GM18498 (cell line): Measurements from ENCODE around the gene C11orf68.

Source experiments
- ATAC-seq: cut with Tn5 transposase; IDR thresholded peaks from one replicate; pipeline ENCODE4 v1.9.1; 2021; ENCODE audit warnings: mild to moderate bottlenecking, moderate library complexity; ENCODE audit not compliant: unreplicated experiment

Gene C11orf68

GRCh38 chr11:65944767-65945166 lies 25.9 kb upstream of the C11orf68 start:
- no peak for ATAC-seq

GRCh38 chr11:65944191-65944590 lies 25.3 kb upstream of the C11orf68 start:
- ATAC-seq: no peak

- no peak for ATAC-seq
Observed at GRCh38 chr11:65942531-65942930, 23.7 kb upstream of the C11orf68 start.

- no peak for ATAC-seq
Observed at GRCh38 chr11:65941720-65942310, 23.0 kb upstream of the C11orf68 start.

- ATAC-seq: no peak
Observed at GRCh38 chr11:65937766-65938165, 18.9 kb upstream of the C11orf68 start.

- no peak for ATAC-seq
Observed at GRCh38 chr11:65934014-65934413, 15.2 kb upstream of the C11orf68 start.

- no peak for ATAC-seq
Observed at GRCh38 chr11:65932558-65932919, 13.7 kb upstream of the C11orf68 start.

- no peak for ATAC-seq
Observed at GRCh38 chr11:65931773-65932557, 13.1 kb upstream of the C11orf68 start.

GRCh38 chr11:65928667-65929066 lies 9.8 kb upstream of the C11orf68 start:
- ATAC-seq: no peak

- peak; percentile 75 for ATAC-seq
Observed at GRCh38 chr11:65927904-65928397, 9.1 kb upstream of the C11orf68 start.

GRCh38 chr11:65925397-65925796 lies 6.5 kb upstream of the C11orf68 start:
- no peak for ATAC-seq

- ATAC-seq: no peak
Observed at GRCh38 chr11:65922565-65922964, 3.7 kb upstream of the C11orf68 start.

- no peak for ATAC-seq
Observed at GRCh38 chr11:65921876-65922275, 3.0 kb upstream of the C11orf68 start.

- ATAC-seq: no peak
Observed at GRCh38 chr11:65921033-65921555, 2.2 kb upstream of the C11orf68 start.

- no peak for ATAC-seq
Observed at GRCh38 chr11:65920372-65920802, 1.5 kb upstream of the C11orf68 start.

GRCh38 chr11:65919573-65920371 lies 910 bp upstream of the C11orf68 start:
- ATAC-seq: peak; percentile 38

- peak; percentile 81 for ATAC-seq
Observed at GRCh38 chr11:65919141-65919572, 295 bp upstream of the C11orf68 start, which contains the start of gene DRAP1. TSS of gene DRAP1 (plus strand) at chr11:65919426. CDS start at chr11:65919502, 76 bp downstream.

- no peak for ATAC-seq
Observed at GRCh38 chr11:65917434-65918210, 1.2 kb downstream of the C11orf68 start.

GRCh38 chr11:65917077-65917433 lies 1.8 kb downstream of the C11orf68 start:
- ATAC-seq: no peak

GRCh38 chr11:65916391-65916790 lies 2.5 kb downstream of the C11orf68 start:
- no peak for ATAC-seq
